Activated T-helper 1 cell treated with anti-CD3 and anti-CD28 coated beads, Interleukin-2, amount 50 U/mL, for 16 hours (primary cell): ENCODE measurements around the gene PACSIN1.
"Not testable (repeated sequence)": the region's sequence is repeated elsewhere in the genome, so short reads cannot be mapped to it uniquely, and the experiment has no call there.

Source experiments
- DNase-seq, 2 donors: peaks; one replicate each; pipeline ENCODE4 v3.0.0-alpha.2; 2020; ENCODE audit warnings: low read depth in 1 of 2, low spot score in 1 of 2

Gene PACSIN1

DNA sequence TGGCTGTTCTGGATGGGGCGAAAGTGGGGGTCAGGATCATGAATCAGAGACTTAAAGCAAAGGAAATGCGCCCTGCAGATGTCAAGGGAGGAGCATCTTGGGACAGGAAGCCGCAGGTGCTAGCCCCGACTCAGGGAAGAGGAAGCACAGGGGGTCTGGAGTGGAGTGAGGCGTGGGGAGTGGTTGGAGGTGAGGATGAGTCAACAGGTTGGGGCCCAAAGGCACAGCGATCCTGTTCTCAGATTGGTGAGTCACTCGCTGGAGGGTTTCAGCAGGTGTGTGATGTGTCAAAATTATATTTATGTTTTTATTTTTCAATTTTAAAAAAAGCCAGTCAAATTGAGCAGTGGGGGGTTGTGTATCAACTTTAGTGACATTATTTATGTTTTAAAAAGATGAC lies 19.0 kb downstream of the PACSIN1 start:
- peak; percentile 47 to 55 for DNase-seq

DNA sequence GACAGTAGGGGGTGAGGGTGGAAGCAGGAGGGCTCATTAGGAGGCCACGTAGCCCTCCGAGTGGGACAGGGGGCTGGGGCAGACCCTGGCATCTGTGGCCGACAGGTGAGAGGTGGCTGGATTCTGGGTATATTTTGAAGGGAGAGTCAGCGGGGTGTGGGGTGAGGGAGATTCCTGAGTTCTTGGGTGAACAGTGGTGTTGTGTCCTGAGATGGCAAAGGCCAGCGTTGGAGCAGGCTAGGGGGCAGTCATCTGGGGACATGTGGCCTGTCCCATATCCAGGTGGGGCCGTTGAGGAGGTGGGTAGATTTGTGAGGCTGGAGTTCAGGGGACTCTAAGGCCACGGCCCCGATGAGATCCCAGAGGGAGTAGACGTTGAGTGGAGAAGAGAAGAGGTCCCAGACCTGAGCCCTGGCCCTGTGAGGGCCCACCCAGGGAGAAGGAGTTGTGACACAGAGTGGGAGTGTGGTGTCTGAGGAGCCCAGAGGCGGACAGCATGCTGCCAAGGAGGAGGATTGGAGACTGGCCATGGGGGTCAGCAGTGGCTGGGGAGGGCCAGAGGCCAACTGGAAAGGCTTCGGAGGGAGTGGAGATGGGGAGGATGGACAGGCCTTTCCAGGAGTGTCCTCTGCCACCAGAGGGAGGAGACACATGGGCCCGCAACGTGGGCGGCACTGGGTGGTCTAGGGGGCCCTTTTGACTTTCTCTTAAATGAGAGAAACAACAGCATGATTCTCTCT lies 19.6 kb downstream of the PACSIN1 start:
- DNase-seq = no peak

DNA sequence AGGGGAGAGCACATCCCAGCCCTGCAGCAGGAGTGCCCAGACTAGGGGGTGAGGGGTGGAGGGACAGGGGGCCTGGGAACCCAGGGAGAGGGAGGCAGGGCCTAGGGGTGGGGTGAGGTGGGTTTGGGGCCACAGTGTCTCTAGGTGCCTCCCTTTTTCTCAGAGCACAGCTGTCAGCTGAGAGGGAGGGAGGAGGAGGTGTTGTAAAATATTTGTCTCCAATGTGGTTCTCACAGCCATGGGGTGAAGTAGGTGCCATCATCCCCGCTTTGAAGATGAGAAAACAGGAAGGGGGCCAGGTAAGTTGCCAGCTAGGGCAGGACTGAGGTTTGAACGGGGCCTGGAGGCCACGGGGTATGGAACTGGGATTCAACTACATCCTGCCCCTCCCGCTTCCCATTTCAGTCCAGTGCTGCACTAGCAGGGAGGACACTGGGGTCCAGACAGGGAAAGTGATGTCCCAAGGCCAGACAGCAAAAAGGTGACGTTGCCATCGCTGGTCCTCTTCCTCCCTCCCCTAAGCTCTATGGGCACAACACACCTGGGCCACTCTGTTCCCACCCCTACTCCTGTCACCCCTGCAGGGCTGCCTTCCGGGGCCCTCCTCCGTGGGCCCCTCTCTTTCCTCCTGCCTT lies 20.3 kb downstream of the PACSIN1 start:
- no peak for DNase-seq

DNA sequence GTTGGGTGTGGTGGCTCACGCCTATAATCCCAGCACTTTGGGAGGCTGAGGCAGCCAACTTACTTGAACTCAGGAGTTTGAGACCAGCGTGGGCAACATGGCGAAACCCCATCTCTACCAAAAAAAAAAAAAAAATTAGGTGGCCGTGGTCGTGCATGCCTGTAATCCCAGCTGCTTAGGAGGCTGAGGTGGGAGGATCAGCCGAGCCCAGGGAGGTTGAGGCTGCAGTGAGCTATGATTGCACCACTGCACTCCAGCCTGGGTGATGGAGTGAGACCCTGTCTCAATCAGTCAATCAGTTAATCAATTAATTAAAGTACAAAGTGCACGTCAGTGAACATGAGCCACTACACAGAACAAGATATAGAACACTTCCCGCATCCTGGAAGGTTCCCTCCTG lies 21.0 kb downstream of the PACSIN1 start:
- not testable (repeated sequence) for DNase-seq

DNA sequence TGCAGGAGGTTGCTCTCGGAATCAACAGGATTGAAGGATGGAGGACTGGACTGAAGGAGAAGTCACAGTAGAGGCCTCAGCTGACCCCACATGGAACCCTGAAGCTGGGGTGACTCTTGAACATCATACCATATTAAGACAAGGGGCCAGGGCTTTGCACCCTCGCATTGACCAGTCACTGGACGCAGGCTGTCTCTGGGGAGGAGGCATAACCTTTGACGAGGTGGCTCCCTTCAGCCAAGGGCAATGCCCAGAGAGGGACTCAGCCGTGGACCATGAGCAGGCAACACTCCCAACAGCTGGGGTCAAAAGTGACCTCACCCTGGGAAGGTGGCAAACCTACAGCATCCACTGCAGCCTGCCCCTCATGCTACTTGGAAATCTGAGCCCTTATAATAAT lies 21.7 kb downstream of the PACSIN1 start:
- DNase-seq = no peak

DNA sequence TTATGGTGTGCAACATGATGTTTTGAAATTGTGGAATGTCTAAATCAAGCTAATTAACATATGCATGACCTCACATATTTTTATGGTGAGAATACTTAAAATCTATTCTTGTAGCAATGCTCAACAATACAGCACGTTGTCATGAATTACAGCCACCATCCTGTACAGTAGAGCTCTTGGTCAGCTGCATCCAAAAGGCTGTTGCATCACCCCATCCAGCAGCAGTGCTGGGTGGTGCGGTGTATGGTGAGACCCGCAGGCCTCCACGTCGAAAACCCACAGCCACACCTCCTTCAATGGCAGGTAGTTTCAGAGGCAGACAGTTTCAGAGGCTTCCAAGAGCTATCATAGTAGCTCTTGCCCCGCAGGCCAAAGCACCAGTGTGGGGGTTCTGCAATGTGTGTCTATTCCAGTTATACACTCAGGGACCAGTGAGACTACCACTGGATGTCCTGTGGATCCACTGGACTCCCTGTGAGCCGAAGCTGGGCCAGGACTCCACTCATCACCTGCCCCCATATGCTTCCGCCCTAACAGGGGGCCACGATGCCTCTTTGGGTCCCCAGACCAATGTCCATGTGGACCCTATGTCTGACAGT lies 23.4 kb downstream of the PACSIN1 start:
- DNase-seq = no peak

DNA sequence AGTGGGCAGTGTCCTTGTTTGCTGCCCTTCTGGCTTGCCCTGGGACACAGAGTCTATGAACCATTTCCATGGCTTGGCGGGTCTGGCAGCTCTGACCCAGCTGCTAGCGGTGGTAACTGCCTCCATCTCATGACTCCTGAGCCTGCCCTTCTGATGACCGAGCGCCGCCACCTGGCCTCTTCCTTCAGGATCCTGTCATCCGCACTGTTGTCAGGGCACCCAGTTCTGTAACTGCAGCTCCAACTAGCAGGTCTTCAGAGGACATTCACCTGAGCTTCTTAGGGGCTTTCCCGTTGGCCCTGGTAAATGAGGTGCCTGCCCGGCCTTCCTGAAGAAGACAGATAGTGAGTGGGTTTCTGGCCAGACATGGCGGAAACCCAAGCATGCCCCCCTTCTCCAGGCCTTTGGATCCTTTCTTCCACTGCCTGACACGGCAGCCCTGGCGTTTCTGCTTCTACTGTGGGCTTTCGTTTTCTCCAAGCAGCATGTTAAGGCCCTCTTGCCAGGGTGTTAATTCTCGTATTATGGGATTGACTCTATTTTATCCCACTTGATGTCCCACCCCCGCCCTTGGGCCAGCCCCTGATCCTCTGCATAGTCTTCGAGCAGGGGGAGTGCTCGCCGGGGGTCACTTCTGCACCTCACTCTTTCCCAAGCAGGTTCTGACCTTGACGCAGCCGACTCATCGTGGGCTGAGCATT lies 24.7 kb downstream of the PACSIN1 start:
- DNase-seq = no peak

DNA sequence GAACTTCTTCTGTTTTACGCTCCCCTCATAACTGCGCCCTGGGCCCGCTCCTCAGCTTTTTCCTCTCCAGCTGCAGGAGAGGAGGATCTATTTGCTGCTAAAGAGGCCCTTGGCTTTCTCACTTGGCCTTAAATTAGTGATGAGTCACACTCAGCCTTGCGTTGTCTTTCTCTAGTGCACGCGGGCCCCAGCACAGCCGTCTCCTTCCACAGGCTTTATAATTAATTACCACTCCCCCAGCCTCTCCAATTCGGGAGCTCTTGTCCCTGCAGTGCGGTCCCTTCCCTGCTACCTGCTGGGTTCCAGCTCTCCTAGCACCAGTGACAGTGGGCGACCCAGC lies 25.2 kb downstream of the PACSIN1 start:
- DNase-seq = no peak

DNA sequence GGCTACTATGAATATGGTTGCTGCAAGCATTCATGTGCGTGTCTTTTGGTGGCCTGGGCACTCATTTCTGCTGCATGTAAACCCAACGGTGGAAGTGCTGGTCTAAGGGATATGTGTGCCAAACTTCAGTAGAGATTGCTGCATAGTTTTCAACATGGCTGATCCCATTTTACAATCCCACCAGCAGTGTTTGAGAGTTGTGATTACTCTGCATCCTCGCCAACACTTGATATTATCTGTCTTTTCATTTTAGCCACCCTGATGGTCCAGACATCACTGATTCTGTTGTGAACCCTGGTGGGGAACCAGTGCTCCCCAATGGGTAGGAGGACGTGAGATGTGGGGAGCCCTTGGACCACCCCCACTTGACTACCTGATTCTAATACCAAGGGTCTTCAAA lies 27.5 kb downstream of the PACSIN1 start:
- DNase-seq = no peak

DNA sequence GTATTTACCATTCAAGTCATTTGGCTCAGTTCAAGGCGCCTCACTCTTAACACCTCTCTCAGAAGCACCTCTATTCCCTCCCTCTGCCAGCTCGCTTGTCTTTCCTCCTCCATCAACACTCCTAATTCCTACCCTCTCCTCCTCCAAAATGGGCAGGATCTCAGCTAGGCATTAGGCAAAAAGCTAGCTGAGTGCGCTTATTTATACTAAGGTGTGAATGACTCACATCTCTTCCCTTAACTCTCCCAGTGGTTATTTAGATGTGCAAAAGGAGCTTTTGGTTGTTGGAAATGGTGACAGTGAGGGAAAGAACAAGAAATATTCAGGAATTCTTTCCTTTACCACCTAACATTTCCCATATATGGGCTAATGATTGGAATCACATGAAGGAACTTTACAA lies 29.1 kb downstream of the PACSIN1 start:
- DNase-seq = no peak

DNA sequence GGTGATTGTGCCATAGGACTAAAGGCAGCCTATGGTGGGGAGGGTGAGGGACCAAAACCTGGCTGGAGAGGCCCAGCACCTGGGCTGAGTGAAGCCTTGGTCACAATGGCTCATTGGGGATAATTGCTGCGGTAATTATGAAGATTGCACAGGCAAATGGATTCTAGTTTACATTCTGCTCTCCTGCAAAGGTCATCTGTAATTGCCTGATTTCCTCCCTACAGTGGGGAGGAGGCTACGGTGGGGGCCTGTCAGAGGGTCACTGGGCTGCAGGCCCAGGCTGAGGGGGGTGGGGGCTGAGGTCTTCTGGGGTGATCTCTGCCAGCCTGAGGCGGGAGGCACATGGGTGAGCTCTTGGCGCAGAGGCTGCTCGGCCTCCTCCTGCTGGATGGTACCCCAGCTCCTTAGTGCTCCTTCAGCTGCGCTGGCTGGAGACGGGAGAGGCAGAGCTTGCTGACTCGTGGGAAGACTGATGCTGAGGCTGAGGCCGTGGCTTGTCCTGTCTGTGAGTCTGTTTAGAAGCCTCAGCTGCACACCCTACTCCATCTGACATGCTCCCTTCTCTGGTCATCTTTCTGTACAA lies 30.3 kb downstream of the PACSIN1 start:
- no peak for DNase-seq

DNA sequence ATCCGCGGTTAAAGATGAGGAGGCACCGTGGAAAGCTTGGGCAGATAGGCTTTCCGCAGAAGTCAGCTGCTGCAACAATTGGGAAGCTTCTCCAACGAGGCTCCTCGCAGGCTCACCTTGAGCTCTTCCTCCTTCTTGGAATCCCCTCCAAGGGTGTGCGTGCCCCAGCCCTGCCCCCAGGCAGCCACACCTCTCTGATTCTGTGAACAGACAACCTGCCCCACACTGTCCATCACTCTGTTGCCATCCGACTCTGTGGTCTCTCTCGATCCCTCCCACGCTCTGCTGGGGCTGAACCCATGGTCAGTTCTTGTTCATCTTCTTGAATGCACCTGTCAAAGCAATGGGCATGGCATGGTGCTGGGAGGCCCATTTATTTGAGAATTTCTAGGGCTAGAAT lies 31.5 kb downstream of the PACSIN1 start:
- no peak for DNase-seq

DNA sequence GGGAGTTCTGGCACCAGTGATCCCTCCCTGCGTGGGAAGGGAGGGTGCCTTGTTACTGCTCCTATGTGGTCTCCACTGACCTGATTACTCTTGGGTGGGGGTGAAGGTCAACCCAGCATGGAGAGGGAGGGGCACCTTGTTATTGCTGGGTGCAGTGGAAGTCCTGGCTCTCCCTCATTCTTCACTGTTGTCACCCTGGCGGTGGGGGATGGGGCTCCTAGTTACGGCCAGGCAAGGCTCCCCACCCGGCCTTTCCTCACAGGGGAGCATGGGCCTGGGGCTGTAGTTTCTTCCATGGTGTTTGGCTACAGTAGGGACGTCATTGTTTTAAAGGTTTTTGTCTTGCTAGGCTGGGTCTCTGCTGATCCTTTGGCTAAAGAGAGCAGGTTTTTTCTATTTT lies 40.8 kb downstream of the PACSIN1 start:
- DNase-seq = no peak

DNA sequence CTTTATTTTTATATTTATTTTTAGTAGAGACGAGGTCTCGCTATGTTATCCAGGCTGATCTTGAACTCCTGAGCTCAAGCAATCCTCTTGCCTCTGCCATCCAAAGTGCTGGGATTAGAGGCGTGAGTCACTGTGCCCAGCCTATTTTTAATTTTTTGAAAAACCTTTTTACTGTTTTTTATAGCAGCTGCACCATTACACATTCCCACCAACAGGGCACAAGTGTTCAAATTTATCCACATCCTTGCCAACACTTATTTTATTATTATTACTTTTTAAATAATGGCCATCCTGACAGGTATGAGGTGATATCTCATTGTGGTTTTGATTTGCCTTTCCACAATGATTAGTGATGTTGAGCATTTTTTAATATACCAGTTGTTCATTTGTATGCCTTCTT lies 42.5 kb downstream of the PACSIN1 start:
- DNase-seq = no peak

DNA sequence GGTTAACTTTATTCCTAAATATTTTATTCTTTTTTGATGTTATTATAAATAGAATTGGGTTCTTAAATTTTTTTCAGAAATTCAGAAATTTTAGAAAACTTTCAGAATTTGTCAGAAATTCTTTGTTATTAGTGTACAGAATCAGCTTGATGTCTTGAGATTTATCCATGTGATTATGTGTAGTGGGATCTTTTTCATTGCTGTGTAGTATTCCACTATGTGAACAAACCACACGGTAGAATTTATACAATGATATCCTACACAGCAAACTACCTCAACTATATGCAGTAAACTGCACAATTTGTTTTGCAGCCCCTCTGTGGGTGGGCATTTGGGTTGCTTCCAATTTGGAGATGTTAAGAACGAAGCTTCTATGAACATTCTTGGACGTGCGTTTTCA lies 43.9 kb downstream of the PACSIN1 start:
- DNase-seq = no peak

DNA sequence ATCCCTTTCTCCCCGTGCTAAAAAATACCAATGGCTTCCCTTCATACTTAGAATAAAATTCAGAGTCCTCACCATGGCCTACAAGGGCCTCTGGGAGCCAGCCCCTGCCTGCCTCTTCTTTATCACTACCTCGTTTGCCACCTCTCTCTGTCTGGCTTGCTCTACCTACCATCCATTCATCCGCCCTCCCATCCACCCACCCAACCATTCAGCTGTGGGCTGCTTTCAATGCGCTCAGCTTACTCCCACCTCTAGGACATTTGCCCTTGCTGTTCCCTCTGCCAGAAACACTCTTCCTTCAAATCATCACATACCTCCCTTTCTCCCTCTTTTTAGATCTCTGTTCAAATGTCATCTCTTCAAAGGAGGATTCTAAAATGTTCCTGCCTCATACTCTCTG lies 44.4 kb downstream of the PACSIN1 start:
- DNase-seq = no peak

DNA sequence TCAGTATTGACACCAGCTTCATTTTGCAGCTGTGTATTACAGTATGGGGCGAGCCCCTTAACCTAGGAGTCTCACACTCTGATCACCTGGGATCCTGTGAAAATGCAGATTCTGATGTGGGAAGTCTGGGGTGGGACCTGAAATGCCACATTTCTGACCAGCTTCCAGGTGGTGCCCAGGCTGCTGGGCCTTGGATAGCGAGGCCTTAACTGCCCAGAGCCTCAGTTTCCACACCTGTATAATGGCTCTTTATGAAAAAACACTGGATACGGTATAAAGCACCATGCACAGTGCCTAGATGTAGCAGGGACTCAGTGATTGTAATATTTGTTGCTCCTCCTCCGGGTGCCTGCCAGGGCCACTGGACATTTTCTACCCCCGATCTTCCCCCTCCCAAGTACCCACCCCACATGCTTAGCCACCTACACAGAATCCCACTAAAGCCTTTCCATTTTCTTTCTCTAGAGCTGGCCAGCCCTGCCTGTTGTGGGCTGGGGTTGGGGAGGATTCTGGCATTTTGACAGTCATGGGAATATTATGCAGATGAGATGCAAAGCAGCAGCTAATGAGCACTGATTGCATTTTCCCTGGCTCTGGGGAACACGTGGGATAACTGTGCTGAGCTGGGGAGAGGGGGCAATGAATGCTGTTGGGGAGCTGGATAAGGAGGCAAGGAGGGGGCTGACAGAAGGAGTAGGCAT lies 45.5 kb downstream of the PACSIN1 start:
- no peak for DNase-seq

DNA sequence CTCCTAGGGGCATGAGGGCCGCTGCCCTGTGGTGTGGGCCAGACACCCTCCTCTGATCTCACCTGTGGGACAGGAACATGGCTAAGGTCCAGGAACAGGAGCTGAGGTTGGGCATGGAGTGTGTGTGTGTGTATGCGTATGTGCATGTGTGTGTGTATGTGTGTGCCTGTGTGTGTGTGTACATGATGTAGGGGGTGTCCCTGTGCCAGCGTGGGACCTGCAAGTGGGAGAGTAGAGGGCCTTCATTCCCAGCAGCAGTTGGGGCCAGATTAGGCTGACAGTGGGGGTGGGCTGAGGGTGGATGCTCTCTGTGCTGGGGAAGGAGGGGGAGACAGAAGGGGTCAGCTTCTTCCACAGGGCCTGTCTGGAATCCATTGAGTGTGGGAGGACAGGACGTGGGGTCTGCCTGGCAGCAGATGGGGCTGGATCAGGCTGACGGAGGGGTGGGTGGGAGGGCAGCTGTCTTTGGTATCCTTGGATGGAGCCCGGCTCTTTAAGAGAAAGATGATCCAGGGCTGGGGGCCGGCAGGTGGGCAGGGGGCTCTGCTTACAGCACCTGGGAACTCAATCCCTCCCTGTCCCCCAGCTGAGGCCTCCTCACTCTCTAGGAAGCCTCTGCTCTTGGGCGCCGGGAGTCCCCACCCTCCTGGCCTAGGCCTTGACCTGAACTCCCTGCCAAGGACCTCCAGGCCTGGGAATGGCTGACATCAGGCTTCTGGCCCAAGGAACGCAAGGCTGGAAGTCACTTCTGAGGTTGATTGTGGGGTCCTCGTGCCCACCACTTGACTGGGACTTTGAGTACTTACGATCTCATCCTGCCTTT lies 46.2 kb downstream of the PACSIN1 start:
- no peak for DNase-seq

DNA sequence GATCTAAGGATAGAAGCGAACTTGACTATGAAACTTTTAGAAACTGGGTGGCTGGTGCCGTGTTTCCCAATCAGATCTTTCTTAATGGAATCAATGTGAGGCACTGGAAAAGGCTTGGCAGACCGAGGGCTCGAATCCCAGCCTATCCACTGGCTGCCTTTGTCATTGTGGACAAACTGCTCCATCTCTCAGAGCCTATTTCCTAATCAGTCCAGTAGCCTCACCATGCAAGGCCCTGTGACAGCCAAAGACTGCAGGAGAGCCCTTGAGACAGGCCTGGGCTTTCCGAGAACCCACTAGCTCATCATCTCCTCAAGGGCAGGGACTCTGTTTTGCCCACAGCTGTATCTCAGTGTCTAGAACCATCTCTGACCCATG lies 46.9 kb downstream of the PACSIN1 start:
- no peak for DNase-seq

DNA sequence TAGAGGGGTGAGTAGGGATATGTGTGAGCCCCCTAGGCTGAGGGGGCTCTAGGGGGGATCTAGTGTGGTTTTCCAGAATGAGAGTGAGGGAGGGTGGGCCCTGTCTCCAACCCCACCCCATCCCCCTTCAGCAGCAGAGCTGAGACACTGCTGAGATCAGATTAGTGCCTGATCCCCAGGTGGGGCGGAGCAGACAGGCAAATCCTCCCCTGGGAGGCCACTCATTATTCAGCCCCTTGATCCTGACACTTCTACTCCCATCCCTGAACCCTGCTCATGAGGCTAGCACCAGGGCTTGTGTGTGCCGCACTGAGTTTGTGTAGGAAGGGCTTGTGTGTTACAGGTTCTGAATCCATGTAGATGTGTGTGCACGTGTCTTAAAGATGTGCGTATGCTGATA lies 47.8 kb downstream of the PACSIN1 start:
- DNase-seq = no peak
